H1 (cell line): ENCODE results near the gene PCNX4. TPM values are rescaled to one million over a fixed set of nuclear protein-coding genes. Genes with fewer than 3 reads are reported as not detected.

ENCODE experiments used
- CEBPB ChIP-seq: IDR thresholded peaks from 2 replicates; pipeline ENCODE4 v1.6.1; 2012; ENCODE audit warnings: low read depth, low read length
- NANOG ChIP-seq: IDR thresholded peaks from 2 replicates; pipeline ENCODE4 v1.6.1; 2011; ENCODE audit warnings: low read length, low read depth, mild to moderate bottlenecking, inconsistent platforms; ENCODE audit not compliant: insufficient read depth, poor library complexity, severe bottlenecking
- polyA plus RNA-seq, 7 experiments: library from polyadenylated mRNA; depleted of rRNA in 3 of 7; stranded (reverse) in 5 of 7; unstranded in 2 of 7; fragments of >200 nt in 5 of 7; fragments of 200-250 nt in 2 of 7; gene quantifications; 1 replicate in 5 of 7; 2 replicates in 1 of 7; 4 replicates in 1 of 7; pipeline versions ENCODE4 v1.2.1 to v1.2.3, GENCODE V29; 2011 to 2013; ENCODE audit warnings: missing spikeins in 2 of 7, mixed read lengths in 2 of 7
- total RNA-seq: library from RNA; stranded (reverse); fragmentation: NEBNext Ultra II Directional; extraction: Animal tissue kit (Norgen Biotek cat#: 25700); gene quantifications from 2 replicates; pipeline ENCODE4 v1.2.1, GENCODE V29; 2021
- TF ChIP-seq, protein P1 (sequence below): fragments of 300-600 bp; sonication (generic); IDR thresholded peaks from 2 replicates; pipeline ENCODE4 v1.7.1; 2012; ENCODE audit warnings: low read length, moderate library complexity, mild to moderate bottlenecking, inconsistent platforms; ENCODE audit not compliant: insufficient replicate concordance

Gene PCNX4
- total and polyA plus RNA-seq, 2 of the 8 experiments (the other 6 are each of a cell fraction or from before 2014, with no cell fraction given), result 28.4 to 35.5 TPM

DNA sequence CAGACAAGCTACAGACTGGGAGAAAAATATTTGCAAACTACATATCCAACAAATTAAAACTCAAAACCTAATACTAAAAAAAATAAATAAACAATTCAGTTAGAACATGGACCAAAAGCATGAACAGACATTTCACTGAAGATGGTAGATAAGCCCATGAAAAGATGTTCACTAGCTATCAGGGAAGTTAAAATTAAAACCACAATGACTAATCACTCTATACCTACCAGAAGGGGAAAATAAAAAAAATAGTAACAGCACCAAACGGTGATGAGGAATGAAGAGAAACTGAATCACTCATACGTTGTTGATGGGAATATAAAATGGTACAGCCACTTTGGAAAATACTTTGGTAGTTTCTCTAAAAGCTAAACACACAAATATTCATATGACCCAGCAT is 104.6 kb downstream of the PCNX4 start (continued):
- no peak for TF ChIP-seq CEBPB
- no peak for TF ChIP-seq NANOG
- TF ChIP-seq, protein P1, sequence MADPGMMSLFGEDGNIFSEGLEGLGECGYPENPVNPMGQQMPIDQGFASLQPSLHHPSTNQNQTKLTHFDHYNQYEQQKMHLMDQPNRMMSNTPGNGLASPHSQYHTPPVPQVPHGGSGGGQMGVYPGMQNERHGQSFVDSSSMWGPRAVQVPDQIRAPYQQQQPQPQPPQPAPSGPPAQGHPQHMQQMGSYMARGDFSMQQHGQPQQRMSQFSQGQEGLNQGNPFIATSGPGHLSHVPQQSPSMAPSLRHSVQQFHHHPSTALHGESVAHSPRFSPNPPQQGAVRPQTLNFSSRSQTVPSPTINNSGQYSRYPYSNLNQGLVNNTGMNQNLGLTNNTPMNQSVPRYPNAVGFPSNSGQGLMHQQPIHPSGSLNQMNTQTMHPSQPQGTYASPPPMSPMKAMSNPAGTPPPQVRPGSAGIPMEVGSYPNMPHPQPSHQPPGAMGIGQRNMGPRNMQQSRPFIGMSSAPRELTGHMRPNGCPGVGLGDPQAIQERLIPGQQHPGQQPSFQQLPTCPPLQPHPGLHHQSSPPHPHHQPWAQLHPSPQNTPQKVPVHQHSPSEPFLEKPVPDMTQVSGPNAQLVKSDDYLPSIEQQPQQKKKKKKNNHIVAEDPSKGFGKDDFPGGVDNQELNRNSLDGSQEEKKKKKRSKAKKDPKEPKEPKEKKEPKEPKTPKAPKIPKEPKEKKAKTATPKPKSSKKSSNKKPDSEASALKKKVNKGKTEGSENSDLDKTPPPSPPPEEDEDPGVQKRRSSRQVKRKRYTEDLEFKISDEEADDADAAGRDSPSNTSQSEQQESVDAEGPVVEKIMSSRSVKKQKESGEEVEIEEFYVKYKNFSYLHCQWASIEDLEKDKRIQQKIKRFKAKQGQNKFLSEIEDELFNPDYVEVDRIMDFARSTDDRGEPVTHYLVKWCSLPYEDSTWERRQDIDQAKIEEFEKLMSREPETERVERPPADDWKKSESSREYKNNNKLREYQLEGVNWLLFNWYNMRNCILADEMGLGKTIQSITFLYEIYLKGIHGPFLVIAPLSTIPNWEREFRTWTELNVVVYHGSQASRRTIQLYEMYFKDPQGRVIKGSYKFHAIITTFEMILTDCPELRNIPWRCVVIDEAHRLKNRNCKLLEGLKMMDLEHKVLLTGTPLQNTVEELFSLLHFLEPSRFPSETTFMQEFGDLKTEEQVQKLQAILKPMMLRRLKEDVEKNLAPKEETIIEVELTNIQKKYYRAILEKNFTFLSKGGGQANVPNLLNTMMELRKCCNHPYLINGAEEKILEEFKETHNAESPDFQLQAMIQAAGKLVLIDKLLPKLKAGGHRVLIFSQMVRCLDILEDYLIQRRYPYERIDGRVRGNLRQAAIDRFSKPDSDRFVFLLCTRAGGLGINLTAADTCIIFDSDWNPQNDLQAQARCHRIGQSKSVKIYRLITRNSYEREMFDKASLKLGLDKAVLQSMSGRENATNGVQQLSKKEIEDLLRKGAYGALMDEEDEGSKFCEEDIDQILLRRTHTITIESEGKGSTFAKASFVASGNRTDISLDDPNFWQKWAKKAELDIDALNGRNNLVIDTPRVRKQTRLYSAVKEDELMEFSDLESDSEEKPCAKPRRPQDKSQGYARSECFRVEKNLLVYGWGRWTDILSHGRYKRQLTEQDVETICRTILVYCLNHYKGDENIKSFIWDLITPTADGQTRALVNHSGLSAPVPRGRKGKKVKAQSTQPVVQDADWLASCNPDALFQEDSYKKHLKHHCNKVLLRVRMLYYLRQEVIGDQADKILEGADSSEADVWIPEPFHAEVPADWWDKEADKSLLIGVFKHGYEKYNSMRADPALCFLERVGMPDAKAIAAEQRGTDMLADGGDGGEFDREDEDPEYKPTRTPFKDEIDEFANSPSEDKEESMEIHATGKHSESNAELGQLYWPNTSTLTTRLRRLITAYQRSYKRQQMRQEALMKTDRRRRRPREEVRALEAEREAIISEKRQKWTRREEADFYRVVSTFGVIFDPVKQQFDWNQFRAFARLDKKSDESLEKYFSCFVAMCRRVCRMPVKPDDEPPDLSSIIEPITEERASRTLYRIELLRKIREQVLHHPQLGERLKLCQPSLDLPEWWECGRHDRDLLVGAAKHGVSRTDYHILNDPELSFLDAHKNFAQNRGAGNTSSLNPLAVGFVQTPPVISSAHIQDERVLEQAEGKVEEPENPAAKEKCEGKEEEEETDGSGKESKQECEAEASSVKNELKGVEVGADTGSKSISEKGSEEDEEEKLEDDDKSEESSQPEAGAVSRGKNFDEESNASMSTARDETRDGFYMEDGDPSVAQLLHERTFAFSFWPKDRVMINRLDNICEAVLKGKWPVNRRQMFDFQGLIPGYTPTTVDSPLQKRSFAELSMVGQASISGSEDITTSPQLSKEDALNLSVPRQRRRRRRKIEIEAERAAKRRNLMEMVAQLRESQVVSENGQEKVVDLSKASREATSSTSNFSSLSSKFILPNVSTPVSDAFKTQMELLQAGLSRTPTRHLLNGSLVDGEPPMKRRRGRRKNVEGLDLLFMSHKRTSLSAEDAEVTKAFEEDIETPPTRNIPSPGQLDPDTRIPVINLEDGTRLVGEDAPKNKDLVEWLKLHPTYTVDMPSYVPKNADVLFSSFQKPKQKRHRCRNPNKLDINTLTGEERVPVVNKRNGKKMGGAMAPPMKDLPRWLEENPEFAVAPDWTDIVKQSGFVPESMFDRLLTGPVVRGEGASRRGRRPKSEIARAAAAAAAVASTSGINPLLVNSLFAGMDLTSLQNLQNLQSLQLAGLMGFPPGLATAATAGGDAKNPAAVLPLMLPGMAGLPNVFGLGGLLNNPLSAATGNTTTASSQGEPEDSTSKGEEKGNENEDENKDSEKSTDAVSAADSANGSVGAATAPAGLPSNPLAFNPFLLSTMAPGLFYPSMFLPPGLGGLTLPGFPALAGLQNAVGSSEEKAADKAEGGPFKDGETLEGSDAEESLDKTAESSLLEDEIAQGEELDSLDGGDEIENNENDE, result no peak
